Calu3 (cell line): ENCODE measurements around the gene FOXN3. TPM values are rescaled to one million over a fixed set of nuclear protein-coding genes. Genes with fewer than 3 reads are reported as not detected.

ENCODE experiments used
- BruUV-seq: library from RNA; stranded (reverse); fragments of 400-500 nt; replicated peaks from 2 replicates; lab custom pipeline; 2021; lab: Mats Ljungman, UMichigan
- CTCF ChIA-PET: fragments of 300-600 bp; sonication (Branson Sonifier 250); formaldehyde crosslinking; loops from one replicate; lab custom pipeline; 2022; ENCODE audit warnings: antibody characterized with exemption; lab: Charles Lee
- DNase-seq: peaks from one replicate; pipeline ENCODE4 v3.0.0; 2022
- H3K27ac Mint-ChIP-seq: one replicate; pipeline ENCODE4 v1.8.0; 2022; ENCODE audit warnings: mixed read lengths; ENCODE audit not compliant: unreplicated experiment
- H3K27me3 Mint-ChIP-seq: one replicate; pipeline ENCODE4 v1.8.0; 2022; ENCODE audit warnings: mixed read lengths; ENCODE audit not compliant: unreplicated experiment
- H3K36me3 Mint-ChIP-seq: one replicate; pipeline ENCODE4 v1.8.0; 2022; ENCODE audit warnings: mild to moderate bottlenecking, moderate library complexity, mixed read lengths; ENCODE audit not compliant: insufficient read depth, unreplicated experiment
- H3K4me1 Mint-ChIP-seq: one replicate; pipeline ENCODE4 v1.8.0; 2022; ENCODE audit warnings: mild to moderate bottlenecking, low read depth, mixed read lengths; ENCODE audit not compliant: unreplicated experiment
- H3K4me3 Mint-ChIP-seq: one replicate; pipeline ENCODE4 v1.8.0; 2022; ENCODE audit warnings: mild to moderate bottlenecking, low read depth, moderate library complexity, mixed read lengths; ENCODE audit not compliant: unreplicated experiment
- H3K9me3 Mint-ChIP-seq: one replicate; pipeline ENCODE4 v1.8.0; 2022; ENCODE audit warnings: low read depth, mixed read lengths; ENCODE audit not compliant: unreplicated experiment
- intact Hi-C: fragments of 100-400 bp; cut with micrococcal nuclease; formaldehyde crosslinking; loops from one replicate; pipeline ENCODE4 v1.10.0; 2022; ENCODE audit not compliant: unreplicated experiment
- total RNA-seq: library from RNA; stranded (reverse); gene quantifications from 2 replicates; pipeline ENCODE4 v1.2.3, GENCODE V29; 2022
- TF ChIP-seq, protein P1 (sequence below): fragments of 200-600 bp; IDR thresholded peaks from one replicate; pipeline ENCODE4 v1.8.0; 2022; ENCODE audit warnings: antibody characterized with exemption; ENCODE audit not compliant: unreplicated experiment

Gene FOXN3
- total RNA-seq, 1 experiment from 2014 or later, result 11.8 TPM

DNA sequence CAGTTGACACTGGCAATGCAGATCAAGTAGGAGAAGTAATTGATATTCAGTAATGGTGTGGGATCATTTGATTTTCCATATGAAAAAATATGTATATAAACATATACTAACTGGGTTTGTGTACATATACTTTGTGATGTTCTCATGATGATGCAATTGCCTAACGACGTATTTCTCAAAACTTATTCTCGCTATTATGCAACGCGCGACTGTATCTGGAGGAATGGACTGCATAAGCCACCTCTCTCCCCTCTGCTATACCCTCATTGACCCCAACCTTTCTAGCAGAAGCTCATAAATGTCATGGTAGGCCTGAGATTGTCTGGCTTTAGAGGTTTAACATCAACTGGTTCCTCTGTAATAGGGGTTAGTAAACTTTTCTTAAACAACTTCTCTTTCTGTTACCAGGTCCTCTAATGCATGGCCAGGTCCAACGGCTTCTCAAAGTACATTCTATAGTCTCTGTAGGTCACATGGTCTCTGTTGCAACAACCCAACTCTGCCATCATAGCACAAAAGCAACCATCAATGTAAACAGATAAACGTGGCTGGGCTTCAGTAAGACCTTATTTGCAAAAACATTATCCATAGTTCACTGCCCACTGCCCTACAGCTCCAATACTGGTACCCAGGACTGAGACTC is 59.3 kb downstream of the FOXN3 start:
- CTCF ChIA-PET, result no interaction called here
- Mint-ChIP-seq H3K27me3 (no peaks in the 10 kb centered on the region), H3K4me1 (no peaks in the 10 kb centered on the region), H3K4me3 (no peak overlapping the region), H3K27ac (no peak overlapping the region), H3K36me3 (no peaks in the 10 kb centered on the region), H3K9me3 (no peaks in the 10 kb centered on the region)
- intact Hi-C loops, result no loop called here
- DNase-seq, result no peak
- TF ChIP-seq, protein P1, sequence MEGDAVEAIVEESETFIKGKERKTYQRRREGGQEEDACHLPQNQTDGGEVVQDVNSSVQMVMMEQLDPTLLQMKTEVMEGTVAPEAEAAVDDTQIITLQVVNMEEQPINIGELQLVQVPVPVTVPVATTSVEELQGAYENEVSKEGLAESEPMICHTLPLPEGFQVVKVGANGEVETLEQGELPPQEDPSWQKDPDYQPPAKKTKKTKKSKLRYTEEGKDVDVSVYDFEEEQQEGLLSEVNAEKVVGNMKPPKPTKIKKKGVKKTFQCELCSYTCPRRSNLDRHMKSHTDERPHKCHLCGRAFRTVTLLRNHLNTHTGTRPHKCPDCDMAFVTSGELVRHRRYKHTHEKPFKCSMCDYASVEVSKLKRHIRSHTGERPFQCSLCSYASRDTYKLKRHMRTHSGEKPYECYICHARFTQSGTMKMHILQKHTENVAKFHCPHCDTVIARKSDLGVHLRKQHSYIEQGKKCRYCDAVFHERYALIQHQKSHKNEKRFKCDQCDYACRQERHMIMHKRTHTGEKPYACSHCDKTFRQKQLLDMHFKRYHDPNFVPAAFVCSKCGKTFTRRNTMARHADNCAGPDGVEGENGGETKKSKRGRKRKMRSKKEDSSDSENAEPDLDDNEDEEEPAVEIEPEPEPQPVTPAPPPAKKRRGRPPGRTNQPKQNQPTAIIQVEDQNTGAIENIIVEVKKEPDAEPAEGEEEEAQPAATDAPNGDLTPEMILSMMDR, result no peak
- BruUV-seq, result no TSS peak

DNA sequence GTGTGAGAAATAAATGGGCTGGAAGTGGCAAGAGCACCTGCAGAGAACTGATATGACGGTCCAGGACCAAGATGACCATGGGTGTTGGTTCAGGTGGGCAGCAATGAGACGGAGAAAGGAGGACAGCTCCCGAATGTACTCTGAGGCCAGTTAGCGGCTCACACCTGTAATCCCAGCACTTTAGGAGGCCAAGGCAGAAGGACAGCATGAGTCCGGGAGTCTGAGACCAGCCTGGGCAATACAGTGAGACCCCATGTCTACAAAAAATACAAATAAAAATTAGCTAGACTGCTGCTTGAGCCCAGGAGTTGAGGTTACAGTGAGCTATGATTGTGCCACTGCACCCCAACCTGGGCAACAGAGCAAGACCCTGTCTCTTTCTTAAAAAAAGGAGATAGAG is 60.1 kb downstream of the FOXN3 start:
- no peak for DNase-seq
- TF ChIP-seq, protein P1, result no peak
- H3K4me1 Mint-ChIP-seq, result no peaks in the 10 kb centered on the region
- H3K36me3 Mint-ChIP-seq, result no peaks in the 10 kb centered on the region
- intact Hi-C loops, result no loop called here
- BruUV-seq, result no TSS peak
- H3K27me3 Mint-ChIP-seq, result no peaks in the 10 kb centered on the region
- H3K27ac Mint-ChIP-seq, result no peak overlapping the region
- no peaks in the 10 kb centered on the region for H3K9me3 Mint-ChIP-seq
- no peak overlapping the region for H3K4me3 Mint-ChIP-seq
- CTCF ChIA-PET, result no interaction called here

- Mint-ChIP-seq H3K4me1 (no peaks in the 10 kb centered on the region), H3K9me3 (no peaks in the 10 kb centered on the region), H3K4me3 (no peak overlapping the region), H3K36me3 (no peaks in the 10 kb centered on the region), H3K27ac (no peak overlapping the region), H3K27me3 (no peaks in the 10 kb centered on the region)
- intact Hi-C loops, result no loop called here
- DNase-seq, result no peak
- BruUV-seq, result no TSS peak
- CTCF ChIA-PET, result no interaction called here
- TF ChIP-seq, protein P1, result no peak
These were observed 60.5 kb downstream of the FOXN3 start for GRCh38 chr14:89356496-89356895.

DNA sequence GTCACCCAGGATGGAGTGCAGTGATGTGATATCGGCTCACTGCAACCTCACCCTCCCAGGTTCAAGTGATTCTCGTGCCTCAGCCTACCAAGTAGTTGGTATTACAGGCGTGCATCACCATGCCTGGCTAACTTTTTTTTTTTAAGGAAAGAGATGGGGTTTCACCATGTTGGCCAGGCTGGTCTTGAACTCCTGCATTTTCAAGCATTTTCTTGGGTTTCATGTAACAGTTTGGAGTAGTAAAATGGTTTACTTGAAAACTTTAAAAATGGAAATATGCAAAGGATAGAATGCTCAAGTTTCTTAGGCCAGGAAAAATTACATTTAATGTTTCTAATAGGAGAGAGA is 63.3 kb downstream of the FOXN3 start:
- no peak overlapping the region for H3K27ac Mint-ChIP-seq
- DNase-seq, result no peak
- no TSS peak for BruUV-seq
- CTCF ChIA-PET, result interaction anchor here (0.6 kb wide), 1 partner anchor 19 kb away, joined by 4 read pairs; no protein-coding TSS in a partner anchor
- H3K9me3 Mint-ChIP-seq, result no peaks in the 10 kb centered on the region
- no peaks in the 10 kb centered on the region for H3K4me1 Mint-ChIP-seq
- no peaks in the 10 kb centered on the region for H3K36me3 Mint-ChIP-seq
- intact Hi-C loops, result no loop called here
- H3K27me3 Mint-ChIP-seq, result no peaks in the 10 kb centered on the region
- no peak overlapping the region for H3K4me3 Mint-ChIP-seq
- TF ChIP-seq, protein P1, result no peak
